HepG2 (cell line): ENCODE measurements around the gene FBXW12. TPM values are rescaled to one million over a fixed set of nuclear protein-coding genes. Genes with fewer than 3 reads are reported as not detected.

ENCODE experiments used
- ARNT ChIP-seq: fragments of 450-650 bp; IDR thresholded peaks from 2 replicates; pipeline ENCODE4 v1.6.1; 2017
- HOXA9 ChIP-seq: sonication (generic); formaldehyde crosslinking; IDR thresholded peaks from 2 replicates; pipeline ENCODE4 v1.8.1; 2022; ENCODE audit warnings: missing genetic modification reagents, mild to moderate bottlenecking, moderate library complexity, borderline replicate concordance
- KDM6A ChIP-seq: IDR thresholded peaks from 2 replicates; pipeline ENCODE4 v1.6.1; 2016; ENCODE audit warnings: low read depth
- KLF15 ChIP-seq: sonication (generic); formaldehyde crosslinking; IDR thresholded peaks from 2 replicates; pipeline ENCODE4 v1.8.1; 2023; ENCODE audit warnings: borderline replicate concordance, mild to moderate bottlenecking, inconsistent platforms, missing genetic modification reagents, mixed read lengths
- NCOA5 ChIP-seq: sonication (generic); formaldehyde crosslinking; IDR thresholded peaks from 2 replicates; pipeline ENCODE4 v1.4.0; 2020; ENCODE audit warnings: missing genetic modification reagents
- NCOR1 ChIP-seq: fragments of 200-600 bp; sonication (generic); IDR thresholded peaks from 2 replicates; pipeline ENCODE4 v1.7.0; 2017; ENCODE audit warnings: antibody characterized with exemption, low read length, borderline replicate concordance
- NR2F1 ChIP-seq, 2 experiments: fragments of 450-650 bp in 1 of 2; formaldehyde crosslinking in 1 of 2; IDR thresholded peaks; 2 replicates each; pipeline versions ENCODE4 v1.5.0 to v1.6.1; 2016 to 2020; ENCODE audit warnings: mild to moderate bottlenecking in 1 of 2, missing compliant biosample characterization in 1 of 2, missing genetic modification reagents in 1 of 2, moderate library complexity in 1 of 2
- RFX5 ChIP-seq: IDR thresholded peaks from 2 replicates; pipeline ENCODE4 v1.6.1; 2011; ENCODE audit warnings: low read depth, low read length, improper control_type of control experiment
- TCF7L2 ChIP-seq: IDR thresholded peaks from 2 replicates; pipeline ENCODE4 v1.6.1; 2011; ENCODE audit warnings: mild to moderate bottlenecking, low read depth, low read length, moderate library complexity
- TOPORS ChIP-seq: sonication (generic); formaldehyde crosslinking; IDR thresholded peaks from 2 replicates; pipeline ENCODE4 v1.8.0; 2023; ENCODE audit warnings: mild to moderate bottlenecking, missing genetic modification reagents
- ZMAT5 ChIP-seq: sonication (generic); formaldehyde crosslinking; IDR thresholded peaks from 2 replicates; pipeline ENCODE4 v1.5.0; 2020; ENCODE audit warnings: mild to moderate bottlenecking, low read depth, missing genetic modification reagents, borderline replicate concordance
- ZNF20 ChIP-seq: sonication (generic); formaldehyde crosslinking; IDR thresholded peaks from 2 replicates; pipeline ENCODE4 v1.4.0; 2020; ENCODE audit warnings: mild to moderate bottlenecking, moderate library complexity, missing genetic modification reagents
- ZNF281 ChIP-seq: sonication (generic); formaldehyde crosslinking; IDR thresholded peaks from 2 replicates; pipeline ENCODE4 v1.4.0; 2020; ENCODE audit warnings: missing genetic modification reagents, borderline replicate concordance
- ZNF598 ChIP-seq: sonication (generic); formaldehyde crosslinking; IDR thresholded peaks from 2 replicates; pipeline ENCODE4 v1.5.1; 2020; ENCODE audit warnings: mild to moderate bottlenecking, missing genetic modification reagents, borderline replicate concordance
- ZNF672 ChIP-seq: sonication (generic); formaldehyde crosslinking; IDR thresholded peaks from 2 replicates; pipeline ENCODE4 v1.8.1; 2022; ENCODE audit warnings: missing genetic modification reagents
- ZNF687 ChIP-seq: sonication (generic); formaldehyde crosslinking; IDR thresholded peaks from 2 replicates; pipeline ENCODE4 v1.5.1; 2020; ENCODE audit warnings: mild to moderate bottlenecking, missing genetic modification reagents, moderate library complexity
- ZSCAN30 ChIP-seq: sonication (generic); formaldehyde crosslinking; IDR thresholded peaks from 2 replicates; pipeline ENCODE4 v1.5.0; 2020; ENCODE audit warnings: mild to moderate bottlenecking, missing genetic modification reagents
- polyA plus RNA-seq, 8 experiments: library from polyadenylated mRNA; depleted of rRNA in 3 of 8; stranded (reverse) in 7 of 8; unstranded in 1 of 8; fragments of >200 nt; fragmentation: Illumina TruSeq in 4 of 8; extraction: Trizol in 4 of 8; gene quantifications; 2 replicates each; pipeline versions ENCODE4 v1.2.1 to v1.2.3, GENCODE V29; 2011 to 2016; ENCODE audit warnings: low read depth in 4 of 8, missing spikeins in 1 of 8, mixed read lengths in 1 of 8; ENCODE audit not compliant: insufficient read depth in 1 of 8
- total RNA-seq, 5 experiments: library from RNA; depleted of rRNA; stranded (reverse); fragments of >200 nt; fragmentation: Illumina TruSeq; extraction: Trizol; gene quantifications; 2 replicates each; pipeline ENCODE4 v1.2.3, GENCODE V29; 2016; ENCODE audit warnings: low read depth in 1 of 5
- TF ChIP-seq, protein P1 (sequence below): IDR thresholded peaks from 2 replicates; pipeline ENCODE4 v1.6.1; 2016; ENCODE audit warnings: missing biosample characterization, missing genetic modification reagents, low read depth
- TF ChIP-seq, protein P2 (sequence below): sonication (generic); formaldehyde crosslinking; IDR thresholded peaks from 2 replicates; pipeline ENCODE4 v1.5.0; 2020; ENCODE audit warnings: missing genetic modification reagents, mild to moderate bottlenecking, borderline replicate concordance

The FBXW12 gene
- total and polyA plus RNA-seq, 2 of the 13 experiments (the other 11 are each of a cell fraction or from before 2014, with no cell fraction given) = not detected

GRCh38 chr3:48398701-48399386 is 26.8 kb downstream of the FBXW12 start (continued):
- TF ChIP-seq ZNF672 (CRISPR knock-in tag) = 0 out of 2 replicates have a peak, but pooled peaks have one; percentile 1
- TF ChIP-seq, protein P1, sequence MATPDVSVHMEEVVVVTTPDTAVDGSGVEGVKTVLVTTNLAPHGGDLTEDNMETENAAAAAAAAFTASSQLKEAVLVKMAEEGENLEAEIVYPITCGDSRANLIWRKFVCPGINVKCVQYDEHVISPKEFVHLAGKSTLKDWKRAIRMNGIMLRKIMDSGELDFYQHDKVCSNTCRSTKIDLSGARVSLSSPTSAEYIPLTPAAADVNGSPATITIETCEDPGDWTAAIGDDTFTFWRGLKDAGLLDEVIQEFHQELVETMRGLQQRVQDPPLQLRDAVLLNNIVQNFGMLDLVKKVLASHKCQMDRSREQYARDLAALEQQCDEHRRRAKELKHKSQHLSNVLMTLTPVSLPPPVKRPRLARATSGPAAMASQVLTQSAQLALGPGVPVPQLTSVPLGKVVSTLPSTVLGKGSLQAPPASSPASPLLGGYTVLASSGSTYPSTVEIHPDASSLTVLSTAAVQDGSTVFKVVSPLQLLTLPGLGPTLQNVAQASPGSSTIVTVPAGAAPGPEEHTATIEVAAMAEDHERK = no peak
- peak; percentile 36 for TF ChIP-seq ZNF687 (CRISPR knock-in tag)
- TF ChIP-seq ZNF598 = no peak
- TF ChIP-seq TOPORS = no peak
- TF ChIP-seq NR2F1 (CRISPR knock-in tag; IDR thresholded peaks at IDR 0.05) = peak in 1 of 2 experiments; percentile 64; a peak in 3 of 4 replicates
- TF ChIP-seq ZNF281 = peak; percentile 59; the same call in 1 of the 2 replicates
- no peak for TF ChIP-seq ARNT
- TF ChIP-seq HOXA9 (CRISPR knock-in tag) = no peak
- TF ChIP-seq, protein P2, sequence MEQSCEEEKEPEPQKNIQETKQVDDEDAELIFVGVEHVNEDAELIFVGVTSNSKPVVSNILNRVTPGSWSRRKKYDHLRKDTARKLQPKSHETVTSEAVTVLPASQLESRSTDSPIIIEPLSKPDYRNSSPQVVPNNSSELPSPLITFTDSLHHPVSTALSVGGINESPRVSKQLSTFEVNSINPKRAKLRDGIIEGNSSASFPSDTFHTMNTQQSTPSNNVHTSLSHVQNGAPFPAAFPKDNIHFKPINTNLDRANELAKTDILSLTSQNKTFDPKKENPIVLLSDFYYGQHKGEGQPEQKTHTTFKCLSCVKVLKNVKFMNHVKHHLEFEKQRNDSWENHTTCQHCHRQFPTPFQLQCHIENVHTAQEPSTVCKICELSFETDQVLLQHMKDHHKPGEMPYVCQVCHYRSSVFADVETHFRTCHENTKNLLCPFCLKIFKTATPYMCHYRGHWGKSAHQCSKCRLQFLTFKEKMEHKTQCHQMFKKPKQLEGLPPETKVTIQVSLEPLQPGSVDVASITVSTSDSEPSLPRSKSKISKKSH = no peak
- TF ChIP-seq ZSCAN30 = no peak
- TF ChIP-seq ZMAT5 (CRISPR knock-in tag) = no peak
- no peak for TF ChIP-seq KDM6A (CRISPR knock-in tag)
- 0 out of 2 replicates have a peak, but pooled peaks have one; percentile 59 for TF ChIP-seq NCOA5 (CRISPR knock-in tag)
- TF ChIP-seq TCF7L2 = no peak
- no peak for TF ChIP-seq ZNF20 (CRISPR knock-in tag)
- TF ChIP-seq NCOR1 = no peak
- TF ChIP-seq RFX5 = no peak
- no peak for TF ChIP-seq KLF15 (CRISPR knock-in tag)
